CD4-positive, alpha-beta T cell treated with Interleukin-17A for 1 hour (primary cell): Measurements from ENCODE around the gene GCNT2.
A peak's percentile ranks its signal among the peaks of the same experiment; 100 is the strongest.
"Not testable (repeated sequence)": the region's sequence is repeated elsewhere in the genome, so short reads cannot be mapped to it uniquely, and the experiment has no call there.

ENCODE experiments used
- DNase-seq: peaks from one replicate; pipeline ENCODE4 v3.0.0-alpha.2; 2020

The GCNT2 gene

GRCh38 chr6:10516953-10517352 lies 4.2 kb upstream of the GCNT2 start:
- DNase-seq = no peak

GRCh38 chr6:10518557-10519407 lies 2.4 kb upstream of the GCNT2 start:
- no peak for DNase-seq

- DNase-seq = not testable (repeated sequence)
These were observed 1.8 kb upstream of the GCNT2 start for GRCh38 chr6:10519408-10519697.

- DNase-seq = no peak
These were observed 683 bp upstream of the GCNT2 start for GRCh38 chr6:10520468-10520867.

GRCh38 chr6:10522929-10523573 lies 1.9 kb downstream of the GCNT2 start:
- DNase-seq = no peak

- no peak for DNase-seq
These were observed 5.0 kb downstream of the GCNT2 start for GRCh38 chr6:10526156-10526555.

- peak; percentile 34 for DNase-seq
These were observed 7.2 kb downstream of the GCNT2 start for GRCh38 chr6:10528158-10528981.

- DNase-seq = no peak
These were observed 8.2 kb downstream of the GCNT2 start for GRCh38 chr6:10529231-10529801.

GRCh38 chr6:10529828-10530374 lies 8.8 kb downstream of the GCNT2 start:
- not testable (repeated sequence) for DNase-seq

GRCh38 chr6:10531503-10531902 lies 10.4 kb downstream of the GCNT2 start:
- DNase-seq = no peak

GRCh38 chr6:10531942-10532341 lies 10.8 kb downstream of the GCNT2 start:
- no peak for DNase-seq

- no peak for DNase-seq
These were observed 11.2 kb downstream of the GCNT2 start for GRCh38 chr6:10532392-10532791.

GRCh38 chr6:10534419-10534762 lies 13.2 kb downstream of the GCNT2 start:
- DNase-seq = no peak

- no peak for DNase-seq
These were observed 14.0 kb downstream of the GCNT2 start for GRCh38 chr6:10535193-10535592.

GRCh38 chr6:10537726-10538125 lies 16.6 kb downstream of the GCNT2 start:
- DNase-seq = no peak

- DNase-seq = no peak
These were observed 19.1 kb downstream of the GCNT2 start for GRCh38 chr6:10540073-10540746.

- DNase-seq = no peak
These were observed 20.4 kb downstream of the GCNT2 start for GRCh38 chr6:10541591-10541990.

GRCh38 chr6:10542213-10542612 lies 21.1 kb downstream of the GCNT2 start:
- no peak for DNase-seq

GRCh38 chr6:10543488-10543887 lies 22.3 kb downstream of the GCNT2 start:
- no peak for DNase-seq

GRCh38 chr6:10545482-10545881 lies 24.3 kb downstream of the GCNT2 start:
- no peak for DNase-seq

- DNase-seq = no peak
These were observed 26.7 kb downstream of the GCNT2 start for GRCh38 chr6:10547809-10548208.

- no peak for DNase-seq
These were observed 29.6 kb downstream of the GCNT2 start for GRCh38 chr6:10550764-10551163.
